GM12878 (cell line): ENCODE results near the gene TTK. TPM values are rescaled to one million over a fixed set of nuclear protein-coding genes. Genes with fewer than 3 reads are reported as not detected.

ENCODE experiments used
- ATAC-seq: fragments of 200-7000 bp; cut with Tn5 transposase; 3 replicates; pipeline ENCODE4 v1.9.1; 2020; ENCODE audit warnings: mild to moderate bottlenecking, moderate library complexity
- BruUV-seq: library from RNA; stranded (reverse); fragments of 400-500 nt; replicated peaks from 2 replicates; lab custom pipeline; 2021; lab: Mats Ljungman, UMichigan
- CTCF ChIA-PET: fragments of 300-600 bp; sonication (Branson Sonifier 250); formaldehyde crosslinking; extraction: SDS; loops from one replicate; lab custom pipeline; 2021; ENCODE audit warnings: inconsistent platforms; lab: Yijun Ruan, JAX
- POLR2A ChIA-PET: fragments of 350-600 bp; formaldehyde crosslinking; extraction: SDS; loops from one replicate; lab custom pipeline; 2021; ENCODE audit warnings: inconsistent platforms; lab: Charles Lee
- RAD21 ChIA-PET: fragments of 300-600 bp; sonication (Branson Sonifier 250); formaldehyde crosslinking; loops from one replicate; lab custom pipeline; 2023; ENCODE audit warnings: antibody characterized with exemption; ENCODE audit not compliant: unreplicated experiment; lab: Charles Lee
- SMC1A ChIA-PET: fragments of 300-600 bp; sonication (Branson Sonifier 250); formaldehyde crosslinking; loops from one replicate; lab custom pipeline; 2023; ENCODE audit not compliant: unreplicated experiment, uncharacterized antibody; lab: Charles Lee
- DNase-seq: peaks from one replicate; pipeline ENCODE4 v3.0.0-alpha.2; 2011; ENCODE audit warnings: low read depth, low spot score
- FAIRE-seq: peaks from 3 replicates; lab custom pipeline; 2011; peaks lifted over from hg19 to GRCh38; lab: Jason Lieb, UNC
- H2AFZ ChIP-seq: 2 replicates; pipeline ENCODE4 v1.6.0; 2011; ENCODE audit warnings: low read depth, low read length, control low read depth; ENCODE audit not compliant: control insufficient read depth
- H3K27ac ChIP-seq: 2 replicates; pipeline ENCODE4 v1.5.1; 2011; ENCODE audit warnings: control low read depth; ENCODE audit not compliant: control insufficient read depth, insufficient read depth
- H3K27me3 ChIP-seq, 2 experiments: replicated peaks in 1 of 2; 2 replicates each; pipeline versions ENCODE4 v1.6.0 to v1.6.1; 2011; ENCODE audit warnings: low read length in 1 of 2; ENCODE audit not compliant: control insufficient read depth in 2 of 2, insufficient read depth in 2 of 2
- H3K36me3 ChIP-seq, 2 experiments: 2 replicates each; pipeline ENCODE4 v1.5.1; 2011; ENCODE audit warnings: low read length in 1 of 2; ENCODE audit not compliant: control insufficient read depth in 2 of 2, insufficient read depth in 2 of 2
- H3K4me1 ChIP-seq: 2 replicates; pipeline ENCODE4 v1.6.1; 2011; ENCODE audit warnings: mild to moderate bottlenecking, low read length, moderate library complexity, mixed read lengths; ENCODE audit not compliant: control insufficient read depth, insufficient read depth
- H3K4me2 ChIP-seq: 2 replicates; pipeline ENCODE4 v1.6.0; 2011; ENCODE audit warnings: control low read depth; ENCODE audit not compliant: control insufficient read depth, insufficient read depth
- H3K4me3 ChIP-seq: fragments of 200-600 bp; sonication (generic); 2 replicates; pipeline ENCODE4 v1.5.1; 2016
- H3K79me2 ChIP-seq: 2 replicates; pipeline ENCODE4 v1.6.0; 2011; ENCODE audit warnings: low read length; ENCODE audit not compliant: control insufficient read depth, insufficient read depth
- H3K9ac ChIP-seq: 2 replicates; pipeline ENCODE4 v1.8.0; 2011; ENCODE audit warnings: low read length, control low read depth, mixed read lengths; ENCODE audit not compliant: control insufficient read depth, insufficient read depth
- H3K9me3 ChIP-seq: replicated peaks from 3 replicates; pipeline ENCODE4 v1.5.1; 2011; ENCODE audit warnings: mild to moderate bottlenecking, low read length; ENCODE audit not compliant: control insufficient read depth, insufficient read depth
- H4K20me1 ChIP-seq: 2 replicates; pipeline ENCODE4 v1.6.0; 2011; ENCODE audit not compliant: control insufficient read depth, insufficient read depth
- CREM ChIP-seq: IDR thresholded peaks from 2 replicates; pipeline ENCODE4 v1.6.1; 2014; ENCODE audit warnings: antibody characterized with exemption, low read depth
- HDGF ChIP-seq: fragments of 450-650 bp; IDR thresholded peaks from 2 replicates; pipeline ENCODE4 v1.6.1; 2016; ENCODE audit warnings: antibody characterized with exemption
- KDM1A ChIP-seq: fragments of 200-600 bp; sonication (generic); IDR thresholded peaks from 2 replicates; pipeline ENCODE4 v1.6.1; 2016; ENCODE audit warnings: borderline replicate concordance
- MEF2A ChIP-seq: IDR thresholded peaks from 2 replicates; pipeline ENCODE4 v1.6.1; 2011; ENCODE audit warnings: low read depth, mild to moderate bottlenecking, low read length, moderate library complexity; ENCODE audit not compliant: insufficient read depth
- MEF2B ChIP-seq: fragments of 450-650 bp; IDR thresholded peaks from 2 replicates; pipeline ENCODE4 v1.6.1; 2018; ENCODE audit warnings: mild to moderate bottlenecking, moderate library complexity; ENCODE audit not compliant: partially characterized antibody, poor library complexity, severe bottlenecking
- MYC ChIP-seq: IDR thresholded peaks from 2 replicates; pipeline ENCODE4 v1.6.1; 2011; ENCODE audit warnings: mild to moderate bottlenecking, low read length, moderate library complexity, inconsistent platforms; ENCODE audit not compliant: insufficient read depth, insufficient replicate concordance, insufficient read length, severe bottlenecking
- NR2C1 ChIP-seq: fragments of 450-650 bp; IDR thresholded peaks from 2 replicates; pipeline ENCODE4 v1.6.1; 2017; ENCODE audit warnings: antibody characterized with exemption, mild to moderate bottlenecking, moderate library complexity
- POLR2A ChIP-seq: IDR thresholded peaks from 2 replicates; pipeline ENCODE4 v1.6.1; 2011; ENCODE audit warnings: low read depth, mild to moderate bottlenecking, low read length
- RAD21 ChIP-seq: IDR thresholded peaks from 2 replicates; pipeline ENCODE4 v1.6.1; 2011; ENCODE audit warnings: mild to moderate bottlenecking, low read depth, low read length, moderate library complexity; ENCODE audit not compliant: insufficient read depth
- RFX5 ChIP-seq: IDR thresholded peaks from 2 replicates; pipeline ENCODE4 v1.6.1; 2011; ENCODE audit warnings: low read depth, low read length, improper control_type of control experiment
- SIN3A ChIP-seq: IDR thresholded peaks from 2 replicates; pipeline ENCODE4 v1.6.1; 2012; ENCODE audit warnings: low read depth, low read length, improper control_type of control experiment
- SIX5 ChIP-seq: IDR thresholded peaks from 2 replicates; pipeline ENCODE4 v1.6.1; 2011; ENCODE audit warnings: mild to moderate bottlenecking, low read depth, low read length, moderate library complexity; ENCODE audit not compliant: severe bottlenecking
- SPI1 ChIP-seq: IDR thresholded peaks from 2 replicates; pipeline ENCODE4 v1.6.1; 2011; ENCODE audit warnings: low read depth, mild to moderate bottlenecking, low read length, moderate library complexity, borderline replicate concordance; ENCODE audit not compliant: insufficient read depth
- TBL1XR1 ChIP-seq: IDR thresholded peaks from 2 replicates; pipeline ENCODE4 v1.6.1; 2012; ENCODE audit warnings: low read depth, low read length, improper control_type of control experiment
- ZNF217 ChIP-seq: fragments of 450-650 bp; IDR thresholded peaks from 2 replicates; pipeline ENCODE4 v1.6.1; 2017; ENCODE audit warnings: antibody characterized with exemption, mild to moderate bottlenecking
- WGBS: methylation state at CpG from one replicate; pipeline ENCODE4 v1.1.6; 2016; ENCODE audit warnings: low lambda C conversion rate; ENCODE audit not compliant: insufficient replicate concordance, insufficient coverage; ENCODE audit errors: missing lambda C conversion rate; 5-methylcytosine and 5-hydroxymethylcytosine counted together
- in situ Hi-C: fragments of 300-500 bp; cut with MboI; formaldehyde crosslinking; loops from 9 replicates; pipeline ENCODE4 v1.14.3; 2018; ENCODE audit warnings: mixed read lengths
- intact Hi-C: fragments of 100-400 bp; cut with micrococcal nuclease; formaldehyde crosslinking; loops from one replicate; pipeline ENCODE4 v1.14.2; 2022; ENCODE audit not compliant: unreplicated experiment
- polyA plus RNA-seq, 11 experiments: library from polyadenylated mRNA; depleted of rRNA in 4 of 11; unstranded in 6 of 11; stranded (reverse) in 5 of 11; fragments of >200 nt; fragmentation: Nextera tagmentation in 4 of 11; fragmentation: Illumina TruSeq in 1 of 11; extraction: Ambion mirVana in 4 of 11; extraction: Trizol in 1 of 11; gene quantifications; 1 replicate in 1 of 11; 2 replicates in 10 of 11; pipeline versions ENCODE4 v1.2.1 to v1.2.3, GENCODE V29; 2011 to 2016; ENCODE audit warnings: inconsistent platforms in 2 of 11, missing spikeins in 2 of 11, low read depth in 1 of 11
- total RNA-seq, 4 experiments: library from RNA; depleted of rRNA in 3 of 4; stranded (reverse); fragments of >200 nt in 3 of 4; fragmentation: Illumina TruSeq in 1 of 4; extraction: Trizol in 1 of 4; gene quantifications; 2 replicates each; pipeline versions ENCODE4 v1.2.1 to v1.2.3, GENCODE V29; 2013 to 2021
- TF ChIP-seq, protein P1 (sequence below): fragments of 450-650 bp; formaldehyde crosslinking; IDR thresholded peaks from 2 replicates; pipeline ENCODE4 v1.4.0; 2022; ENCODE audit warnings: mild to moderate bottlenecking, moderate library complexity
- TF ChIP-seq, protein P2 (sequence below): fragments of 450-650 bp; IDR thresholded peaks from 2 replicates; pipeline ENCODE4 v1.6.1; 2017; ENCODE audit warnings: mild to moderate bottlenecking, moderate library complexity
- TF ChIP-seq, protein P3 (sequence below): IDR thresholded peaks from 2 replicates; pipeline ENCODE4 v1.6.1; 2011; ENCODE audit warnings: borderline replicate concordance, low read depth, mild to moderate bottlenecking, moderate library complexity, mixed read lengths, low read length; ENCODE audit not compliant: insufficient read depth; ENCODE audit errors: extremely low read length

TTK gene
- total and polyA plus RNA-seq, 10 of the 15 experiments (the other 5 are each of a cell fraction or from before 2014, with no cell fraction given): 23.8 to 52.4 (median 36.0) TPM

DNA sequence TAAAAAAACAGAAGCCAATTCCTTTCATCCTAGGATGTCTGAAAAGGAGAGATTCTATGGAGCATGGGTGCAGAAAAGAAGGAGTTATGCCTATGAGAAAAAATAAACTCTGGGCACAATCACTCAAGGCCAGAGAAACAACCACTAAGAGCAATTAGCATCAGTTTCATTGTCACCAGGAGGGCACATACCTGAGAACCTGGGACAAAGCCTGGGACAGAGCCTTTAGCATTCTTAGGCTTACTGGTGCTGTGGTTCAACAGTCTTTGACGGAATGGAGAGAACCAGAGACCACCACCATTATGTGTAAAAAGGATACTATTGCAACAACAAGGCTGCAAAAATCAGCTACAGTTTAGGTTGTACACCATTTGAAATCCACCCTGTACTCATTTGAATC, 72.6 kb downstream of the TTK start:
- FAIRE-seq: no peak
- POLR2A ChIA-PET: no interaction called here
- BruUV-seq: no TSS peak
- TF ChIP-seq CREM: no peak
- no peak for TF ChIP-seq HDGF
- no peak for TF ChIP-seq NR2C1
- TF ChIP-seq SIN3A: no peak
- TF ChIP-seq POLR2A: no peak
- TF ChIP-seq KDM1A: no peak
- TF ChIP-seq SIX5: no peak
- TF ChIP-seq SPI1: no peak
- no peak for TF ChIP-seq TBL1XR1
- no peak for TF ChIP-seq RFX5
- TF ChIP-seq, protein P1, sequence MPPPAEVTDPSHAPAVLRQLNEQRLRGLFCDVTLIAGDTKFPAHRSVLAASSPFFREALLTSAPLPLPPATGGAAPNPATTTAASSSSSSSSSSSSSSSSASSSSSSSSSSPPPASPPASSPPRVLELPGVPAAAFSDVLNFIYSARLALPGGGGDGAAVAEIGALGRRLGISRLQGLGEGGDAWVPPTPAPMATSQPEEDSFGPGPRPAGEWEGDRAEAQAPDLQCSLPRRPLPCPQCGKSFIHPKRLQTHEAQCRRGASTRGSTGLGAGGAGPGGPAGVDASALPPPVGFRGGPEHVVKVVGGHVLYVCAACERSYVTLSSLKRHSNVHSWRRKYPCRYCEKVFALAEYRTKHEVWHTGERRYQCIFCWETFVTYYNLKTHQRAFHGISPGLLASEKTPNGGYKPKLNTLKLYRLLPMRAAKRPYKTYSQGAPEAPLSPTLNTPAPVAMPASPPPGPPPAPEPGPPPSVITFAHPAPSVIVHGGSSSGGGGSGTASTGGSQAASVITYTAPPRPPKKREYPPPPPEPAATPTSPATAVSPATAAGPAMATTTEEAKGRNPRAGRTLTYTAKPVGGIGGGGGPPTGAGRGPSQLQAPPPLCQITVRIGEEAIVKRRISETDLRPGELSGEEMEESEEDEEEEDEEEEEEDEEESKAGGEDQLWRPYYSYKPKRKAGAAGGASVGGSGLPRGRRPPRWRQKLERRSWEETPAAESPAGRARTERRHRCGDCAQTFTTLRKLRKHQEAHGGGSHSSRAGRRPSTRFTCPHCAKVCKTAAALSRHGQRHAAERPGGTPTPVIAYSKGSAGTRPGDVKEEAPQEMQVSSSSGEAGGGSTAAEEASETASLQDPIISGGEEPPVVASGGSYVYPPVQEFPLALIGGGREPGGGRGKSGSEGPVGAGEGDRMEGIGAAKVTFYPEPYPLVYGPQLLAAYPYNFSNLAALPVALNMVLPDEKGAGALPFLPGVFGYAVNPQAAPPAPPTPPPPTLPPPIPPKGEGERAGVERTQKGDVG (CRISPR knock-in tag): no peak
- TF ChIP-seq, protein P2, sequence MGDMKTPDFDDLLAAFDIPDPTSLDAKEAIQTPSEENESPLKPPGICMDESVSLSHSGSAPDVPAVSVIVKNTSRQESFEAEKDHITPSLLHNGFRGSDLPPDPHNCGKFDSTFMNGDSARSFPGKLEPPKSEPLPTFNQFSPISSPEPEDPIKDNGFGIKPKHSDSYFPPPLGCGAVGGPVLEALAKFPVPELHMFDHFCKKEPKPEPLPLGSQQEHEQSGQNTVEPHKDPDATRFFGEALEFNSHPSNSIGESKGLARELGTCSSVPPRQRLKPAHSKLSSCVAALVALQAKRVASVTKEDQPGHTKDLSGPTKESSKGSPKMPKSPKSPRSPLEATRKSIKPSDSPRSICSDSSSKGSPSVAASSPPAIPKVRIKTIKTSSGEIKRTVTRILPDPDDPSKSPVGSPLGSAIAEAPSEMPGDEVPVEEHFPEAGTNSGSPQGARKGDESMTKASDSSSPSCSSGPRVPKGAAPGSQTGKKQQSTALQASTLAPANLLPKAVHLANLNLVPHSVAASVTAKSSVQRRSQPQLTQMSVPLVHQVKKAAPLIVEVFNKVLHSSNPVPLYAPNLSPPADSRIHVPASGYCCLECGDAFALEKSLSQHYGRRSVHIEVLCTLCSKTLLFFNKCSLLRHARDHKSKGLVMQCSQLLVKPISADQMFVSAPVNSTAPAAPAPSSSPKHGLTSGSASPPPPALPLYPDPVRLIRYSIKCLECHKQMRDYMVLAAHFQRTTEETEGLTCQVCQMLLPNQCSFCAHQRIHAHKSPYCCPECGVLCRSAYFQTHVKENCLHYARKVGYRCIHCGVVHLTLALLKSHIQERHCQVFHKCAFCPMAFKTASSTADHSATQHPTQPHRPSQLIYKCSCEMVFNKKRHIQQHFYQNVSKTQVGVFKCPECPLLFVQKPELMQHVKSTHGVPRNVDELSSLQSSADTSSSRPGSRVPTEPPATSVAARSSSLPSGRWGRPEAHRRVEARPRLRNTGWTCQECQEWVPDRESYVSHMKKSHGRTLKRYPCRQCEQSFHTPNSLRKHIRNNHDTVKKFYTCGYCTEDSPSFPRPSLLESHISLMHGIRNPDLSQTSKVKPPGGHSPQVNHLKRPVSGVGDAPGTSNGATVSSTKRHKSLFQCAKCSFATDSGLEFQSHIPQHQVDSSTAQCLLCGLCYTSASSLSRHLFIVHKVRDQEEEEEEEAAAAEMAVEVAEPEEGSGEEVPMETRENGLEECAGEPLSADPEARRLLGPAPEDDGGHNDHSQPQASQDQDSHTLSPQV: no peak
- TF ChIP-seq MEF2A: no peak
- TF ChIP-seq MYC: no peak
- TF ChIP-seq, protein P3, sequence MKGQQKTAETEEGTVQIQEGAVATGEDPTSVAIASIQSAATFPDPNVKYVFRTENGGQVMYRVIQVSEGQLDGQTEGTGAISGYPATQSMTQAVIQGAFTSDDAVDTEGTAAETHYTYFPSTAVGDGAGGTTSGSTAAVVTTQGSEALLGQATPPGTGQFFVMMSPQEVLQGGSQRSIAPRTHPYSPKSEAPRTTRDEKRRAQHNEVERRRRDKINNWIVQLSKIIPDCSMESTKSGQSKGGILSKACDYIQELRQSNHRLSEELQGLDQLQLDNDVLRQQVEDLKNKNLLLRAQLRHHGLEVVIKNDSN: no peak
- TF ChIP-seq RAD21: no peak
- no peak for TF ChIP-seq ZNF217
- TF ChIP-seq MEF2B: no peak

More for the DNA sequence above, 72.6 kb downstream of the TTK start:
- ChIA-PET SMC1A (no interaction called here), RAD21 (no interaction called here), CTCF (no interaction called here)
- no peak overlapping the region for H3K27ac ChIP-seq
- in situ Hi-C loops: loop anchor here (25.0 kb wide), 1 partner anchor 140 kb away; the partner anchor contains the start of gene ELOVL4
- H3K4me2 ChIP-seq: no peak overlapping the region
- H3K4me3 ChIP-seq: no peak overlapping the region
- no peaks in the 10 kb centered on the region for H3K36me3 ChIP-seq
- H3K4me1 ChIP-seq: no peaks in the 10 kb centered on the region
- H3K27me3 ChIP-seq: no peaks in the 10 kb centered on the region
- H4K20me1 ChIP-seq: no peaks in the 10 kb centered on the region
- H2AFZ ChIP-seq: no peak overlapping the region
- ATAC-seq: no peak
- no peak for DNase-seq
- H3K79me2 ChIP-seq: no peaks in the 10 kb centered on the region
- intact Hi-C loops: no loop called here
- WGBS: 0% methylated on average over 1 of the region's 1 CpG
- no peak overlapping the region for H3K9ac ChIP-seq
- no peaks in the 10 kb centered on the region for H3K9me3 ChIP-seq
